ENCODE results near the gene IL11RA. TPM values are rescaled to one million over a fixed set of nuclear protein-coding genes. Genes with fewer than 3 reads are reported as not detected.

IL11RA gene
- total and polyA plus RNA-seq, 2 donors from 2014 or later = 15.2 to 17.7 TPM

DNA sequence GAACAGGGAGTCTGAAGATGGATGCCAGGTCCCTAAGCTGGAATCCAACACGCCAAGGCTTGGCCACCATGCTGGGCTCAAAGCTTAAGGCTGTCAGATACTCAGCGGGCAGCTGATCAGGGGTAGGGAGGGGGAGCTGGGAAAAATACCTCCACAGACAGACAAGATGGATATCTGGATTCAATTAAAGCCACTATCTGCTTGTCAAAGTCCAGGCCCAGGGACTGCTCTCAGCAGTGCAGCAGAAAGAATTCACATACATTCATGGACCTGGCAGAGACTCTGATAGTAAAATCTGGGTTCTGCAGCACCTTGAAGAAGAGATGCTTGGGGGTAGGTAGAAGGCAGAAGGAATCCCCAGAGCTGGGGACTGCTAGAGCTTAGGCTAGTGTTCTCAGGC is 36.9 kb upstream of the IL11RA start:
- H3K4me3 ChIP-seq (ENCODE audit: low read length in 3 of 3) = no peak overlapping the region
- H3K4me1 ChIP-seq (ENCODE audit: control insufficient read depth in 2 of 3, insufficient read depth in 2 of 3, low read depth in 1 of 3, low read length in 3 of 3) = peaks cover 3 to 18% (median 15%) of the 10 kb centered on the region in 3 donors
- H3K36me3 ChIP-seq (ENCODE audit: control insufficient read depth in 2 of 3, insufficient read depth in 3 of 3, low read length in 3 of 3) = peaks cover 4 to 30% (median 29%) of the 10 kb centered on the region in 3 donors
- no peak overlapping the region for H3K27ac ChIP-seq (ENCODE audit: low read depth in 2 of 2, low read length in 2 of 2)
- FAIRE-seq (no peak), DNase-seq (no peak)
- H3K27me3 ChIP-seq (ENCODE audit: control insufficient read depth, insufficient read depth, low read length) = no peaks in the 10 kb centered on the region
- TF ChIP-seq, protein P1, sequence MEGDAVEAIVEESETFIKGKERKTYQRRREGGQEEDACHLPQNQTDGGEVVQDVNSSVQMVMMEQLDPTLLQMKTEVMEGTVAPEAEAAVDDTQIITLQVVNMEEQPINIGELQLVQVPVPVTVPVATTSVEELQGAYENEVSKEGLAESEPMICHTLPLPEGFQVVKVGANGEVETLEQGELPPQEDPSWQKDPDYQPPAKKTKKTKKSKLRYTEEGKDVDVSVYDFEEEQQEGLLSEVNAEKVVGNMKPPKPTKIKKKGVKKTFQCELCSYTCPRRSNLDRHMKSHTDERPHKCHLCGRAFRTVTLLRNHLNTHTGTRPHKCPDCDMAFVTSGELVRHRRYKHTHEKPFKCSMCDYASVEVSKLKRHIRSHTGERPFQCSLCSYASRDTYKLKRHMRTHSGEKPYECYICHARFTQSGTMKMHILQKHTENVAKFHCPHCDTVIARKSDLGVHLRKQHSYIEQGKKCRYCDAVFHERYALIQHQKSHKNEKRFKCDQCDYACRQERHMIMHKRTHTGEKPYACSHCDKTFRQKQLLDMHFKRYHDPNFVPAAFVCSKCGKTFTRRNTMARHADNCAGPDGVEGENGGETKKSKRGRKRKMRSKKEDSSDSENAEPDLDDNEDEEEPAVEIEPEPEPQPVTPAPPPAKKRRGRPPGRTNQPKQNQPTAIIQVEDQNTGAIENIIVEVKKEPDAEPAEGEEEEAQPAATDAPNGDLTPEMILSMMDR (IDR thresholded peaks at IDR 0.05; ENCODE audit: borderline replicate concordance, extremely low read depth, insufficient read depth) = no peak
- H3K9me3 ChIP-seq (ENCODE audit: control insufficient read depth in 2 of 3, insufficient read depth in 1 of 3, low read length in 3 of 3) = no peaks in the 10 kb centered on the region
- intact Hi-C loops (cut with DNase I) = no loop called here
- no peak overlapping the region for H3K9ac ChIP-seq (ENCODE audit: low read length in 3 of 3)

DNA sequence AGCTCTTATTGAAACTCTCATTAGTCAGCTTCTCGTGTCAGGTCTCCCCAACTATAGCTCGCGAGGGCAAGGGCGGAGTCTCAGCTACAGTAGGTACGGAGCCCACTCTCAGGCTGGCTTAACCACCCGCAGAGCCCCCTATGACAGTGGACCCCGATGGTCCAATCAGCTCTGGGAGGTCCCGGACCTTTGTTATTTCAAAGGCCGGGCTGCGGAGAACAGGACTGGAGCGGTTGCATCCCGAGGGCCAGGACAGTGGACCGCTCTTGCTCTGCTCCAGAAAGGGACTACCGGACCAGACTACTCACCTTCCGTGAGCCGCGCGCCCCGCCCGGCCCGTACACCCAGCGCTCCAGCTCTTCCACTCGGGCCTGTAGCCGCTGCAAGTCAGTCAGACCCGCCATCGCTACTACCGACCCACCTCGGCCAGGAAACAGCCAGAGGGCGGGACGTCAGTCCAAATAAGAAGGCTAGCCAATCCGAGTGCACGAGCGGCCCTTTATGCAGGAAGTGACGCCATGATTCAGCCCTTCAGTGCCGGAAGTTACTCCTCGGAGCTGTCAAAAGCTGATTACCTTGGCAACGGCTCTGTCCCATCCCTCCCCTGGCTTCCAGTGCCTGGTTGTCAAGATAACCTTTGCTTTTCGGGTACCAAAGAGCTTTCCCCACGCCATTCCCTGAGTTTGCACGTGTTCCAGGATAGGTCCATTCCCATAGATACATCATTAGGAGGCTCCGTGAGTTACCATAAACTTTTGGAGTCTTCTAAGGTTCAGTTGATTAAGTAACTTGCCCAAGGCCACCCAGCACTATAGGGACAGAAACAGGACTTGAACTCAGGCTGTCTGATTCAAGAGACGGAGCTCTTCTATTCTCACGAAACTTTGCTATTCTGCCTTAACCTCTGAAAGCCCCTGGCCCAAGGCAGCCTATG is 31.7 kb upstream of the IL11RA start, which contains the start of gene DCTN3:
DCTN3 (minus strand) TSS at position 435 of the 934 bp plus-strand sequence; CDS start at position 404, 31 bp downstream.
- TF ChIP-seq, protein P1 (IDR thresholded peaks at IDR 0.05; ENCODE audit: borderline replicate concordance, extremely low read depth, insufficient read depth) = no peak
- FAIRE-seq (peak; percentile 44), DNase-seq (peak; percentile 95 to 98 (median 97))
- peaks cover 3 to 9% (median 4%) of the 10 kb centered on the region in 3 donors for H3K4me1 ChIP-seq (ENCODE audit: control insufficient read depth in 2 of 3, insufficient read depth in 2 of 3, low read depth in 1 of 3, low read length in 3 of 3)
- intact Hi-C loops (cut with DNase I) = no loop called here
- H3K4me3 ChIP-seq (ENCODE audit: low read length in 3 of 3) = peak within 1 kb of the TSS; percentile 76 to 97 (median 80)
- H3K9ac ChIP-seq (ENCODE audit: low read length in 3 of 3) = peak within 1 kb of the TSS; percentile 54 to 89 (median 79)
- peaks cover 4 to 24% (median 23%) of the 10 kb centered on the region in 3 donors for H3K36me3 ChIP-seq (ENCODE audit: control insufficient read depth in 2 of 3, insufficient read depth in 3 of 3, low read length in 3 of 3)
- H3K9me3 ChIP-seq (ENCODE audit: control insufficient read depth in 2 of 3, insufficient read depth in 1 of 3, low read length in 3 of 3) = no peaks in the 10 kb centered on the region
- peaks cover 12% of the 10 kb centered on the region for H3K27me3 ChIP-seq (ENCODE audit: control insufficient read depth, insufficient read depth, low read length)
- H3K27ac ChIP-seq (ENCODE audit: low read depth in 2 of 2, low read length in 2 of 2) = no peak within 1 kb of the TSS

DNA sequence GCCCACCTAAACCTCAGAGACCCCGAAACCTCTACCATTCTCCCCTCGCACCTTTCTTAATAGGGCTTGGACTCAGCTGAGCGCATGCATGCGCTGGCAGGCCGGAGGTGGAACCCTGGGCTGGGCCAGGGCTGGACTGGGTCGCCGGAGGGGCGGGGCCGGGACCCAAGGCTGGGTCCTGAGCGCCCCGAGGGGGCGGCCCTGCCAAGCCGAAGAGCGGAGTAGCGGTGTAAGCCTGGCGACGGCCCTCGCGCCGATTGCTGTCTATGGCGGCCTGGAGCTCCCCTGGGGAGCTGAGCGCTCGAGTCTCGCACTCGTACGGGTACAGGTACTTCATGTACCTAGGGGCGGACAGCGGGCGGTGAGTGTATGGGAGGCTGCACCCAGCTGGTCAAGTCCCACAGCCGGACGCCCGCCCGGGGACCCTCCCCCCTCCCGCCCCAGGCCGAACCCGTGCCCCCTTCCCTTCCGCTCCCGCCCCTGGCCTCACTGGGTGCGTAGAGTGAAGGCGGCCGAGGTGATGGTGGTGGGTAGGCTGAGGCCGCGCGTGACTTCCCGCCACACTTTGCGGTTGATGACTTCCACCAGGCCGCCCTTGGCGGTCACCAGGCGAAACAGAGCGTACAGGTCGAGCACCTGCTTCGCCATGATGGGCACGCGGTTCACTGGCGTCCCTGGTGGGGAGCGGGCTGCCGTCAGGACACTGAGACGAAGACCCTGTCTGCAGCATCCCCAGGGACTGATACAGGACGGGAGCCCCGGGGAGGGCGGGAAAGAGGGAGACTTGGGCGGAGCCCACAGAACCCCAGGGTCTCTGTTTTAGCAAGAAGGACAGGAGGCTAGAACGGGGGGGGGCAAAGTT is 28.4 kb upstream of the IL11RA start:
- Histone ChIP-seq H3K9ac (ENCODE audit: low read length in 3 of 3) (no peak overlapping the region), H3K27me3 (ENCODE audit: control insufficient read depth, insufficient read depth, low read length) (peaks cover 34% of the 10 kb centered on the region), H3K4me3 (ENCODE audit: low read length in 3 of 3) (no peak overlapping the region), H3K4me1 (ENCODE audit: control insufficient read depth in 2 of 3, insufficient read depth in 2 of 3, low read depth in 1 of 3, low read length in 3 of 3) (peaks cover 3 to 15% (median 4%) of the 10 kb centered on the region in 3 donors), H3K9me3 (ENCODE audit: control insufficient read depth in 2 of 3, insufficient read depth in 1 of 3, low read length in 3 of 3) (no peaks in the 10 kb centered on the region), H3K27ac (ENCODE audit: low read depth in 2 of 2, low read length in 2 of 2) (no peak overlapping the region), H3K36me3 (ENCODE audit: control insufficient read depth in 2 of 3, insufficient read depth in 3 of 3, low read length in 3 of 3) (no peaks in the 10 kb centered on the region)
- intact Hi-C loops (cut with DNase I) = no loop called here
- FAIRE-seq (no peak), DNase-seq (peak in 2 of 5 donors; percentile 42 to 69)
- TF ChIP-seq, protein P1 (IDR thresholded peaks at IDR 0.05; ENCODE audit: borderline replicate concordance, extremely low read depth, insufficient read depth) = no peak
